Activated CD8-positive, alpha-beta memory T cell treated with anti-CD3 and anti-CD28 coated beads, Interleukin-2, amount 50 U/mL, for 24 hours (primary cell): Measurements from ENCODE around the gene KNCN.
A peak's percentile ranks its signal among the peaks of the same experiment; 100 is the strongest.

Experiments used
- DNase-seq: peaks from one replicate; pipeline ENCODE4 v3.0.0-alpha.2; 2020; ENCODE audit errors: extremely low read depth

Gene KNCN

DNA sequence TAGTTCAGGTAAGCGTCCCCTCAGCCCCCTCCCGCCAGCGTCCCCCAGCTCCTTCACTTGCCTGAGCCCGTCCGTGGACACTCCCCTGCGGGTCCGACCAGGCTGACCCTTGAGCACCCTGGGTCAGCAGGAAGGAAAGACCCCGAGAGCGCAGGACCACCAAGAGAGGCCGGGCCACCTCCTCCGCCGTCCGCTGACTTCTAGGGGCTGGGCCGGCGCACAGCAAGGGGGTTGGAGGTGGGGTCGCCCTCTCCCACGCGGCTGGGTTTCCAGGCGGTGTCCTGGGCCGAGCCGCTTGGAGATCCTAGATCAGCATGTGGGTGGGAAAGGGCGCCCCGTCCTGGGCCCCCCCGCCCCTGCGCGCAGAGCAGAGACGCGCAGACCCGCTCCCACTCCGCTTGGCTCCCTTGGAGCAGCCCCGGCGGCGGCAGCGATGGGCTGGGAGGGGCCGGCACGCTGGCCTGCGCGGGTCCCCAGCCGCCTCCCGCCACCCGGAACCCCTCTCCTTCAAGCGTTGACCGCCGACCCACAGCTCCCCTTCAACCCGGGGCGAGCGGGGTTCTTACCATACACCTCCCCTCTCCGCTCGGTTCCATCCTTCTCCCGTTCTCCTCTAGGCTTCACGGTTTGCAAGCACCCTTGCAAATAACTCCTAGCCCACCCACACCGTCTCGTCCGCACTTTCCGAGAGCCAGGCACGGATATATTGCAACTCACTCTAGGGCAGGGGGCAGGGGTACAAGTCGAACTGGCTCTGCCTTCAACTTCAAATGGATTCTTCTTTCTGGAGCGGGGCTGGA, 7.5 kb downstream of the KNCN start:
- DNase-seq = no peak

DNA sequence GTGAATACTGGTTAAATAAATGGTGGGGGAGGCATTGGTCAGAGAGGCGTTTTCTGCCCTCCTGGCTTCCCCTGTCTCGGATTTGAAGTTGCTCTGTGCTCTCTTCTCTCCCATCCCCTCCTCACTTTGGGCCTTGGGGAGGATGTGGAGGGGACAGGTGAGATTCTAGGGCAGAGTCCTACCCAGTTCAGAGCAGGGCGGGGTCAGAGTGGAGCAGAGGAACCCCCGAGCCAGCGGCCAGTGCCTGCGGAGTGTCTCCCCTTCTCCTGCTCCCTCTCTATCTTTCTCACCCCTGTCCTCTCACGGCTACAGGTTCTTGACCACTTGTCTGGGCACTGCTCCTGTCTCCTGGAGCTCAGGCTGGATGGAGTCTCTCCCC, 8.1 kb downstream of the KNCN start:
- DNase-seq = no peak

DNA sequence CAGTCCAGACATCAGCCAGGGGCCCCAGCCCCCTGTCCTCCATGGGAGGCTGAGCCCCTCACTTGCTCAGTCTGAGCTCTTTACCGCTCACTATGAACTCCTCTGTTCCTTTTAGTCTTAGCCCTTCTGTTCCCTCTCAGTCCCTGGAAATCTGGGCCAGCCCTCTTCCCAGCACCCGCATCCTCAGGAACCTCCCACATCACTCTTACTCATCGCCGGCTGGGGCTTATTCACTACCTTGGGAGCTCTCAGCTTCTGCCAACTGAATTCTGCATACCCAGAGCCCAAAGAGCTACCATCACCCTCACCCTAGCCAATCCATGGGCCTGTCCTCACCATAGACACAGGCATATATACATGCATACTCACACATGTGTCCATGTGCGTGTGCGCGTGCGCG, 11.5 kb downstream of the KNCN start:
- no peak for DNase-seq

DNA sequence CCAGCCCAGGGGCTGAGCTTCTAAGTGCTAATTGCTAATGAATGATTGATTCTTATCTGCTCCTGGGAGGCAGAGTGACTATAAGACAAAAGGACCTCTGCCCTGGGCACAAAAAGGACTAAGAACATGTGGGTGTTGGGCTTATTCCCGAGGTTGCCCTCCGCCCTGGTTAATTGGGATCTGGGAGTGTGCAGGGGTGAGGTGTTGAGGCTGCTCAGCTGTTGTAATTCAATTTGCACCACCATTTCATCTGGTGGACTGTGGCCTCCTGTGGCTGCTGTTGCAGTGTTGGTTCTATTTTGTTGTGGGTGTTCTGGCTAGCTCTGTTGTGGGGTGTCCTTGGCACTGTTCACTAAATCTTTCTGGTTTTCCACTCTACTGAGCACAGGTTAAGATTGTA, 13.3 kb downstream of the KNCN start:
- DNase-seq = no peak

DNA sequence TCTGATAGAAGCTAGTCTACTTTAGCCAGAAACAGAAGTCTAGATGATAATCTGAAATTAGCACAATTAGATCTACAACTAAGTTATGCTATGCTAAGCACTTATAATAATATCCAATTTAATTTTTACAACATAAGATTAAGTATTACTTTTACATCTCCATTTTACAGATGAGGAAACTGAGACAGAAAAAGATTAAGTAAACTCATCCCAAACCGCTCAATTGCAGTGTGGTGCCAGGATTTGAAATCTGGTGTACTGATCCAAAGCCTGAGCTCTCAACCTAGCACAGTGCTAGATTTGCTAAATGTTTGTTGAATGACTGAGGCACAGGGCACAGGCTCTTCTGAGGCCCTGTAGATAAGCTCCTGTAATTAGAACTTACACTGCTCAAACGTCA, 13.8 kb downstream of the KNCN start:
- DNase-seq = no peak

DNA sequence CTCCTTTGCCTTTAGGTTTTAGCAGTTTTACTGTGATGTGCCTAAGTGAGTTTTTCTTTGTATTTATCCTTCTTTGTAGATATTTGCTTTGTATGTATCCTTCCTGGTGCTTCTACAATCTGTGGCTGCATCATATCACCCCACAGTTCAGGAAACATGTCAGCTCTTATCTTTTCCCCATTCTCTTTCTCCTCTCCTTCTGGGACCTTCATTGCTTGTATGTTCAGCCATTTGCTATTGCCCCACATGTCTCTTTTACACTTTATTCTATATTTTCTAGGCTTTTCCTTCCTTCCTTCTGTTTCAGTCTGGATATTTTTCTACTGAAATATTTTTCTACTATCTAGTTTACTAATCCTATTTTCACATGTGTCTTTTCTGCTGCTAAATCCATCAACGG, 14.9 kb downstream of the KNCN start:
- DNase-seq = no peak

DNA sequence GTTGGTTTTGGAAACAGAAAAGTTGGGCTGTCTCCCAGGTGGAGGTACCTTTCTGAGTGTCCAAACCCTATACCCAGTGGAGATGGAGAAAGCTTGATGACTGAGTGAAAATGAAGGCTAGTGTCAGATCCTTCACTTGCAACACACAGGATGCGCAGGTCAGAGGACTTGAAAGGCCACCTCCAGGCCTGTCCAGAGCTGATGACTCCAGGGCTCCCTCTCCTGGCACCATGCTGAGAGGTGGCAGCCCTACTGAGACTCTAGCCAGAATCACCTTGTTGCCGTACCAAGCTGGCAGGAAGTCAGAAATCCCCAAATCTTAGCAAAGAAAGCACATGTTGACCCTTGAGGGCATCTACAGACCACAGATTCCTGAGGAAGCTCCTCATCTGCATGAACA, 16.4 kb downstream of the KNCN start:
- DNase-seq = no peak

DNA sequence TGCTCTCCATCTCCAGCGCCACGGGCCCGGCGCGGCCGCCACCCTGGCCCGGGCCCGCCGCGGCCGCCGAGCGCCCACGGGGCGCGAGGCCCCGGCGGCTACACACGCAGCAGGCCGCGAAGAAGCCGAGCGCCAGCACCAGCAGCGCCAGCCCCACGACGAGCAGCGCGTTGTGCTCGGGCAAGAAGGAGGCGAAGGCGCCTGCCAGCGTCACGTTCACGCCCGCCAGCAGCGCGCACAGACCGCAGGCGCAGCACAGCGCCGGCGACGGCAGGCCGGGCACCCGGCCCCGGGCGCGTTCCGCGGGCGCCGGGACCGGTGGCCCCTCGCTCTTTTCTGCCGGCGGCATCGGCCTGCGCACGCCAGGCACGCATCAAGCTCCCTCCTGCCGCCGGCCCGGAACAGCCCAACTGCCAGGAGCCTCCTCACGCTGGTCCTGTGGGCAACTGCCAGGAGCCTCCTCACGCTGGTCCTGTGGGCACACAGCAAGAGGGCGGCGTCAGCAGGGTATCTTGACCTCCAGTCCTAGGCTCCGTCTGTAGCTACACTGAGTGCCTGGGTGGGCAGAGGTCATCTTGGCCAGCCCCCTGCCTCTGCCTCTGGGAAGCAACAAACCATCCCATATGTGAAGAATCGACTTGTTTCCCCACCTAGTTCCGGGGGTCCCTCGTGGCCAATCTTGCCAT, 18.1 kb downstream of the KNCN start:
- no peak for DNase-seq

DNA sequence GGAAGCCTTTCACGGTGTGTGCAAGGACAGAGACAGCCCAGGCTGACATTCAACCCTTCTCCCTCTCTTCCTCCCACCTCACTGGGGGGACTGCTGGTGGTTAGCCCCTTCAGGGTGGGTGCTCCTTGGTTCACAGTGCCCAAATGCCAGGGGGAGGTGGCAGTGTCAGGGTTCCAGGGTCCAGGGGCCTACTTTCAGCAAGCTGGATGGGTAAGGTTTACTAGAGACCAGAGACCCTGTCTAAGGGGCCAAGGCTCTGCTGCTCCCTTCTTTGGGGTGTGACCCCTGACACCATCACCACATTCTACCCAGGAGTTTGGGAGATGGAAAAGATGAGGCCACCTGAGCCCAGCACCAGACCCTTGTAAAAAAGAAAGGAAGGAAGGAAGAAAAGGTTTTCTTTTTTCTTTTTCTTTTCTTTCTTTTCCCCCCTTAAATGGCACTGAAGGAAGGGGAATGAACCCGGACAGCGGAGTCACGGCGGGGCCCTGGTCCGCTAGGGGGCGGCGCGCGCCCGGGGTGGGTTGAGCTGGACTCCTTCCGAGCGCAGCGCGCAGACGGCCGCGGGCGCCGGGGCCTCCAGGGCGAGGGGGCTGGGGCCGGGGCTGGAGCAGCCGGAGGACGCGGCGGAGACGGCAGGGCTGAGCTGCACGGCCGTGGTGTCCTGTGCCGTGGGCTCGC, 18.8 kb downstream of the KNCN start:
- peak; percentile 21 for DNase-seq

DNA sequence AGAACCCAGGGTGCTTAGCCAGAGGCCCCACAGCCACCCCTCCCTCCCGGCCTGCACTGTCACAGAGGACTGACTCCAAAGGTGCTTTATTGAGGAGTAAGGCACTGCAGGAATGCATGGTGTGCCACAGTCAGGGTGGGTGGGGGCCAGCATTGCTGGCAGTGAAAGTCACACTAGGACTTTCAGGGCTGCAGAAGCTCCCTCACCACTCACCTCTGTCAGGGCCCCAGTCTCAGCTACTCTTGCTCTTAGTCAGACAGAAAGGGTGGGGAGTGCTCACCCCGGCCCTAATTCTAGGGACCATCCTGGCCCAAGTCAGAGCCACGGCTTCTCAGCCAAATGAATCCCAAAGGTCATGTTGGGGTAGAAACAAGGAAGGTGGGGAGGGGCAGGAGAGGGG, 19.4 kb downstream of the KNCN start:
- no peak for DNase-seq

DNA sequence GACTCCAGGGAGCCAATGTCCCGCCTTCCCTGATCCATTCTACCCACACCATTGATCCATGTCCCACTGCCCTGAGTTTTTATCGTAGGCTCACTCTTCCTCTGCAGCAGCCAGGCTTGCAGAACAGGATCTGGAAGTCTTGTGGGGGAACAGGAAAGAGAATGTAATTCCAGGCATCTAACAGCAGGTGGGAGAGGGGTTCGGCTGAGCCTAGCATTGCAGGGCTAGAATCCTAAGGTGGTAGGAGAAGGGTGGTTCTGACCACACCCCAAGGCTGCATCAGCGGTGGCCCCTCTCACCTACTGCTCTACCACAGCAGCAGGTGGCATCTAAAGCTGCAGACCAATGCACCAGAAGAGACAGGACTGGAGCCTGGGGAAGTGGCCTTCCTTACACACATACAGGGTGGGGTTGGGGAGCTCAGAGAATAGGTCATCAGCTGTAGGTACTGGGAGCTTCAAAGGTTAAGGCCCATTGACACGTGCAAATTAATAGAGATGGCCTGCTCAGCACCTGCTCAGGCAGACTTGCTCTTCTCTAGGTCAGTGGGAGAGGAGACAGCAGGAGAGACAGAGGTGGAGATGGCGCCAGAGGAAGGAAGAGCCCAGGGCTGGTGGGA, 20.5 kb downstream of the KNCN start:
- DNase-seq = no peak

DNA sequence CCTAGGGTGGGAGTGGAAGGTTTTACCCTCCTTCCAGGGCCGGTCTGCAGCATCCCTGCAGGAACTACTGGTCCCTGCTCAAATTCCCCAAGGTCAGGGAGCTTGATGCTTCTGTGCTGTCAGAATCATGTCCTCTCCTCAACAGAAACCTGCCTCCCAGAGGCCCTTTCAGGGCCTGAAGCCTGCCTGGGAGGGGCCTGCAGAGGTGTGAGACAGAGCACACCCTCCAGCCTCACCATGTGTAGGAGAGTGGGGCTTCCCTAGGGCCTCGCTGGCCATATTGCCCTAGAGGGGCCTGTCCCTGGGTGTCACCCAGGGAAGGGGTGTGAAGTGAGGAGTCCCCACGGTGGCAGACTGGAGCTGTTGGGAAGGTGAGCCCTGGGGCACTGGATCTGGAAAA, 21.1 kb downstream of the KNCN start:
- DNase-seq = no peak

DNA sequence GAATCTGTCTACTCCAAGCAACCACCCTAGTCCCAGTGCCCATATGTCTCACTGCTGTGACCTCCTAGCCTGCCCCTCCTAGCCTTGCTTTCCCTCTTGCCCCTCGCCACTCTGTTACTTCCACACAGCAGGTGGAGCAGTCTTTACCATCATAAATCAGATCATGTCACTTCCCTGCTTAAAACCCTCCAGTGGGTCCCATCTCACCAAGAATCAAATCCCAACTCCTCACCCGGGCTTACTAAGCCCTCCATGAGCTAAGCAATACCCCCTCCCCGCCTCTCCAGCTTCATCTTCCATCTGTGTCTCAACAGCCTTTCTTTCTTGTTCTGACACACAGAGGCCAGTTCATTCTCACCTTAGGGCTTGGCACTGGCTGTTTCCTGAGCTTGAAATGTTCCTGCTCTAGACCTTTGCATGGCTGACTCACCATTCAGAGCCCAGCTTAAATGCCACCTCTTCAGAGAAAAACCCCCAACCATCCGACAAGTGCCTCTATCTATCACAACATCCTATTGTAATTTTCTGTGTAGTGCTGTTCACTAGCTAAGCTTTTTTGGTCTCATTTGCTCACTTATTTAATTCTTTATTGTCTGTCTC, 22.3 kb downstream of the KNCN start:
- DNase-seq = no peak

DNA sequence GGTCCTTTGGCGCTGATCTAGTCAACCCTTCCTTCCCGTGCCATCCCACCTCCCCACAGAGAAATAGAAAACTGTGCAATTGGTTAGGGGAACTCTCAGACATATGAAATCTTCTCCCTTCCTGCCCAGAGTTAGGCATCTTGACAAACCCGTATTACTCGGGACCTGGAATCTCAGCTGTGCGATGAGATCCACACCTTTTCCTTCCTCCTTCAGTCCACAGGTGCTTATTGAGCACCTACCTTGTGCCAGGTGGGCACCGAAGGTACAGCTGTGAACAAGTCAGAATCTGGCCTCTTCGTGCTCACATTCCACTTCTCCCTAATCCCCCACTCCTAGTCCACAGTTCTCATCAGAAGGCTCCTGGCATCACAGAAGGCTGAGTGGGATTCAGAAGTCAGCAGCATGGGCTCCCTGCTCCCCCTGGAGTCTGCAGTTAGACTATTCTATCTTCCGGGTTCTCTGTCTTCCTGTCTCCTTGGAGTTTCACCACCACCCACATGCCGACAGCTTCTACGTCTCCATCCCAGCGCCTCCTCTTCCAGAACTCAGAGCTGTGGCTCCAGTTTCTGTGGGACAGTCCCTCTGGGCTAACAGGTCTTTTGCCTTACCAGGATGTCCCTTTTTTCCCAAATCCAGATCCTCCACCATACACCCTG, 23.0 kb downstream of the KNCN start:
- no peak for DNase-seq

DNA sequence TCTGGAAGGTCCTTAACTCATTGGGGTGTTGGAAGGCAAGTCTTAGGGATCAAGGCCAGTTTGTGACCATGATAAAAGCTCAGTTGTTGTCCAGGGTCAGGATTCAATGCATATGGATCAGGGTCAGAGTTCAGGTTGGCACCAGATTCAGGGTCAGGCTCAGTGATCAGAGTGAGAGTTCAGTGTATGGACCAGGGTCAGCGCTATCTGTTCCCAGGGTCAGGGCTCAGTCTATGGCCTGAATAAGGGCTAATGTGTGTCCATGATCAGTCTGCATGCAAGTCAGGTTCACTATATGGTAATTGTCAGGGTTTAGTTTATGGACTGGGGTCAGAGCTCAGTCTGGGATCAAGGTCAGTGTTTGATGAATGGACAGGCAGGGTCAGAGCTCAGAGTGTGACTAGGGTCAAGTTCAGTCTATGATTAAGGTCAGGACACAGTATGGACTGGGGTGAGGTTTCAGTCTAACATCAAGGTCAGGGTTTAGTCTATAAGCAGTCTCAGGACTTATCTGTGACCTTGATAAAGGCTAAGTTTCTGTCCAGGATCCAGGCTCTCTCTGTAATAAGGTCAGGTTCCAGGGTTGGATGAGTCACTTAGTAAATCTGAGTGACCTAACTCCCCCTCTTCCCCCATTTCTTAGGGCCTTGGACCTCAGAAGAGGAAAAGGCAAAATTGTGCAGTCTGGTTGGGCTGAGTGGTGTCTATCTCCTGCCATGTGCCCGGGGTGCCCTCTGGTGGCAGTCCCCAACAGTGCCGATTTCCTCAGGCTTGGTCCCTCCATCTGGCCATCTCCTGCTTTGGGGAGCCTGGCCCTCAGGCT, 23.8 kb downstream of the KNCN start:
- DNase-seq = peak; percentile 36

DNA sequence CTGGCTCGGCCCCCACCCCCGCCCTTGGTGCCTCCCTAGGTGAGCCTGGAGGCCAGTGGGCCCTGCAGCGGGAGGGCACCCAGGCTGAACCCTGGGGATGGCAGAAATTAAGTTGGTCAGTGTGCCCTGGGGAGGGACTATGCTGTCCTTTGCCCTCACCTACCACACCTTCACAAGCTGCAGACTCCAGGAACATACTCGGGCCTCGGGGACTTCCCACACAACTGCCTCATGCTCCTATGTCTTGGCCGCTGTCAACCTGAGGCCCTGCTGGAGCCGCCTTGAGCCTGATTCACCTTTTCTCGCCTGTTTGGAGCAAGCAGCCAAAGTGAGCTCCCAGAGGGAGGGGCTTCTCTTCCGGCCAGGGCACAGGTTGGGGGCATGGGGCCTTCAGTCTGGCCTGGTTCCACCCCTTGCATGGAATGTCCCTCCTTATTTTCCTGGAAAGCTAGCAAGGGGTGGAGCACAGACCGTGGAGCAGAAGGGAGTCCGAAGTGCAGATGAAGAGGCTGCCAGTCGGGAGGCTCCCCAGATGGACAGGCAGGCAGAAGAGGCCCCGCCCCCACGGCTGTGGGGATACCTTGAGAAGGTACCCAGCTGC, 24.7 kb downstream of the KNCN start:
- no peak for DNase-seq

DNA sequence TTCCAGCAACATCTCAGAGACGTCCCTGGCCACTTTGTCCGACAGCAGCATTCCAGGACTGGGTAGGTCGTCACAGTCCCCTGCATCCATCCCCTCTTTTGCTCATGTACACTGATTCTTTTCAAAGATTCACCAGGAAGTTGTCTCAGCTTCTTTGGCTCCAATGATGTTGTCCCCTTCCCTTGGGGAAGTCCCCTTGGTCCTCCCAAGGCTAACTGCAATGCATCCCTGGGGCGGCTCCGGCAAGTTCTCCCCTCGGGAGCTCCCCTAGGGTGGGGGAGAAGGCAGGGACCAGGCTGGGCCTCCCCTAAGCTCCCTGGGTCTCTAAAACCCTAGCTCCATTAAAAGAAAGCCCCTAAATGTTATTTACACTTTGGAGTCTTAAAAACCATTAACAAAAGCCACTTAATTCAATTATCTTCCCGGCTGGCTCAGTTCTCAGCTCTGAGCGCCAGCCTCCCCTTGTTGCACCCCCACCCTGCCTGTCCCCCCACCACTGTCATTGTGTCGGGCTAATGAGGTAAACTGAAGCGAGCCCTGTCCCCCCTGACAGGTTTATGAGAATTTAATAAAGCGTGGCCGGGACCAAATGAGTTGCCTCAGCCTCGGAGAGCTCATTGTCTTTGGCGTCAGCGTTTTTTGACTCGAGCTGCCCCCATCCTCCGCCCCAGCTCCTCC, 25.3 kb downstream of the KNCN start:
- DNase-seq = no peak

DNA sequence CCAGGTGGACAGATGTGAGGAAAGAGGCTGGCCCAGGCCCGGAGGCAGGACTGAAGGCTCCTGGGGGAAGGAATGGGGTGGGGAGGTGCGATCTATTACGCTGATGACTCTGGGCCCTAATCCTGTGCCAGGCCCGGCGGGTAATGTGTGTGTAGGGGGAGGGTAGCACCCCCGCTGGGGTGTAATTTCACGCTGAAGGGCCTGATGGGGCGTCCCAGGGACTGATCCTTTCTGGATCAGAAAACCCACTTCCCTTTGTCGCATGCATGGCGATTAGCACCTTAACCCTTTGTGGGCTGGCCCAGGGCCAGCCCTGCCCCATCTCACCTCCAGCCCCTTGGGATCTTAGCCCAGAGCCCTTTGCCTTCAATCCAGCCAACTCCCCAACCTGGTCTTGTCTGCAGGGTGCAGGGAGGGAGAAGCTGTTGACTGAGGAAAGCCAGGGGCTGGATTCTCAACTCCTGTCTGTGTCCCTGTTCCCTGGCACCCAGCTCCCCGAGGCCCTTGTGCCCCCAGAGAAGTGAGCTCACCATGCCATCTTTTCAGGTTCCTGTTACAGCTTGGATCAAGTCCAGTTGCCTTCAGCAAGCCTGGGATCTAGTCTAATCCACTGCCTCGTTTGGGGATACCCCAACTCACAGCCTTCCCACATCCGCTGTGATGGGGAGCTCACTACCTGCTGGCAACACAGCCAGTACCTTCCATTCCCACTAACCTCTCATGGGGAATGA, 26.0 kb downstream of the KNCN start:
- DNase-seq = no peak

DNA sequence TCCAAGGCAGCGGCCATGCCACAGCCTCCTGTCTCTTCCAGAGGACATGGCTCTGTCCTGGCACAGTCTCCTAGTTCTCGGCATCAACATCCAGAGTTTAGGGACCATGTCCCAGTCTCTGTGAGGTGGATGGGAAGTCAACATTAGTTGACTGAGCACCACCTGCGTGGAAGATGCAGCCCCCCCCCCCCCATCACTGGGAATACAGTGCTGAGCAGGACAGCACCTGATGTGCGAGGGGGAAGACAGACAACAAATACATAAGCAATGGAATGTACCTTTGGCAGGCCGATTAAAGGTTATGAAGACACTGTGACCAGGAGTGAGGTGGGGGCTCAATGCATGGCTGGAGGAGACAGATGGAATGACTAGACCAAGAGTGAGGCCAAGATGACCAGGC, 26.6 kb downstream of the KNCN start:
- DNase-seq = no peak
